GM21367 (cell line): ENCODE measurements around the gene TACO1.

Experiments
- ATAC-seq: cut with Tn5 transposase; IDR thresholded peaks from one replicate; pipeline ENCODE4 v1.9.1; 2021; ENCODE audit not compliant: unreplicated experiment

Gene TACO1

DNA sequence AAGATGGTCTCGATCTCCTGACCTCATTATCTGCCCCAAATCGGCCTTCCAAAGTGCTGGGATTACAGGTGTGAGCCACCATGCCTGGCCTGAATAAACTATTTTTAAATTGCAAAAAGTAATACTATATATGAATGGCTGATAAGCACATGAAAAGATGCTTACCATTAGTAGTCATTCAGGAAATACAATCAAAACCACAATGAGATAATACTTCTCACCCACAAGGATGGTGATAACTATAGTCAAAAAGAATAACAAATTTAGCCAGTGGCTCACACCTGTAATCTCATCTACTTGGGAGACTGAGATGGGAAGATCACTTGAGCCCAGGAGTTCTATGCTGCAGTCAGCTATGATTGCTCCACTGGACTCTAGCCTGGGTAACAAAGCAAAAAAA lies 2.4 kb upstream of the TACO1 start:
- ATAC-seq = no peak

- no peak for ATAC-seq
These were observed 1.0 kb downstream of the TACO1 start for GRCh38 chr17:63601439-63602371.

- ATAC-seq = no peak
These were observed 9.3 kb downstream of the TACO1 start for GRCh38 chr17:63609816-63610573.

GRCh38 chr17:63610854-63611253 lies 10.2 kb downstream of the TACO1 start:
- ATAC-seq = no peak

GRCh38 chr17:63611354-63611753 lies 10.7 kb downstream of the TACO1 start:
- no peak for ATAC-seq

GRCh38 chr17:63613663-63614062 lies 13.0 kb downstream of the TACO1 start:
- ATAC-seq = no peak

- no peak for ATAC-seq
These were observed 20.6 kb downstream of the TACO1 start for GRCh38 chr17:63621229-63621683.

GRCh38 chr17:63621684-63622573 lies 21.2 kb downstream of the TACO1 start, which contains the start of gene MAP3K3:
MAP3K3 (plus strand) TSS chr17:63622417; CDS start chr17:63622760, 343 bp downstream.
- ATAC-seq = peak; percentile 83

GRCh38 chr17:63622574-63623390 lies 22.1 kb downstream of the TACO1 start:
- ATAC-seq = peak; percentile 24

- ATAC-seq = no peak
These were observed 23.3 kb downstream of the TACO1 start for GRCh38 chr17:63623786-63624530.

GRCh38 chr17:63624531-63624880 lies 23.8 kb downstream of the TACO1 start:
- ATAC-seq = no peak

DNA sequence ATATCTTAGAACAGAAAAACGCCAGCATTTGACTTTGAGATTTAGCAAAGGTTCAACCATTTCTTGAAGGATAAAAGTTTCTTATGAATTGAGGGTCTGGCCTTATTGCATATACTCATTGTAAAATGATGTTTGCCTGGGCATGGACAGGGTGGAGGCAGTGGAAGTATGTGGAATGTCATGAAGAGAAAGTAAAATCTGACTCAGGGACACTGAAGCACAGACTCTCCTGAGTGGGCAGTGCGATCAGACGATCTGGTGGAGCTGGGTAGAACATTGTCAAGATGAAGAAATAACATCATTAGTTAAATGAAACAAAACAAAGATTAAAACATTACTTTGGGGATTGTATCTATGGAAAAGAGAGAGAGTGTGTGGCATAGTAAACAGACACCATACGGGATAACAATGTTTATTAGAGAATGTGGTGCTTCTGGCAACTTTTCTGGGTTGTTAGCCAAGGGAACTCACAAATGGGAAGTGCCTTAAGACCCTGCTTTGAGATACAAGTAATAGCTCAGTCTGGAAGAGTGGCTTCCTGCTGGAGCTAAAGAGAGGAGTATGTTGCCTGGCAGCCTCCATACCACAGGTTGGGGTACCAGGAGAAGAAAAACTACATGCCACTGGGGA lies 26.0 kb downstream of the TACO1 start:
- ATAC-seq = no peak

DNA sequence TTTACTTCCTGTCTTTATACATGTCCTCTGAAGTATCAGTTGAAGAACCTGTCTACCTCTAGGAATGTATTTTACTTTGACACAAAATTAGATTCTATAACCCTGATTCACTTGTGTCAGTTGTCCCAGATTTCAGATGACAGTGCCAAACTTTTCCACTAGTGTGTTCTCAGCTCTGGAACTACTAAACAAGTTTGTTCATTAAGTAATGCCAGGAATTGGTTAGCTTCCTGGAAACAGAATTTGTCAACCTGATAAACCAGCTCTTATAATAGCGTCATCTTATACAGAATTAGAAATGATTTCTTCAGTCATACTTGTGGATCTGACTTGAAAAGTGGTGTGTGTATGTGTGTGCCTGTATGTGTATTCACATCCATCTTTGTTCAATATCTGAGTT lies 28.9 kb downstream of the TACO1 start:
- no peak for ATAC-seq

DNA sequence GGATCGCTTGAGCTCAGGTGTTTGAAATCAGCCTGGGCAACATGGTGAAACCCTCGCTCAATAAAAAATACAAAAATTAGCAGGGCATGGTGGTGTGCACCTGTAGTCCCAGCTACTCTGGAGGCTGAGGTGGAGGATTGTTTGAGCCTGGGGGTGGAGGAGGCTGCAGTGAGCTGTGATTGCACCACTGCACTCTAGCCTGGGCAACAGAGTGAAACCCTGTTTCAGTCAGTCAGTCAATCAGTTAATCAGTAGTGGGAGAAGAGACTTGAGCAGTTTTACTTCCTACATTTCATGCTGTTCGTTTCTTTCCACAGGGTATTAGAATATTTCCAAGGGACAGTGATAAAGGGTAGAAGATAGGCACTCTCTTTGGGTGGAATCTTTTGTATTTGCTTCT lies 30.4 kb downstream of the TACO1 start:
- no peak for ATAC-seq

DNA sequence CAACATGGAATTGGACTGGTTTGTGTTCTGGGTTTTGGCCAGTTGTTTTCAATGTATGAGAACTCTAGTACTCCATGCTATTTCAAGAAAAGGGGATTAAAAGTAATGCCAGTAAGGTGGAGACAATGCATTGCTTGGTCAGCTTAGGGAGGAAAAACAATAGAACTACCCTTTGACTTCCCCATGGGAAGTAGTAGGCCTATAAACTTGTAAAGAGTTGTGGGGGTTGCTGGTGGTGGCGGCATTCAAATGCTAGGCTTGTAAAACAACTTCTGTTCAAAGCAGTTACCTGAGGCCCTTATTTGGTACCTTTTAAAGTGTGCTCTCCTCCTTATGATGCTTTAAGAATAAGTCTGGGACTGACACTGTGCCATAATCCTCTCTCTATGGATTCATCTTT lies 30.9 kb downstream of the TACO1 start:
- no peak for ATAC-seq

DNA sequence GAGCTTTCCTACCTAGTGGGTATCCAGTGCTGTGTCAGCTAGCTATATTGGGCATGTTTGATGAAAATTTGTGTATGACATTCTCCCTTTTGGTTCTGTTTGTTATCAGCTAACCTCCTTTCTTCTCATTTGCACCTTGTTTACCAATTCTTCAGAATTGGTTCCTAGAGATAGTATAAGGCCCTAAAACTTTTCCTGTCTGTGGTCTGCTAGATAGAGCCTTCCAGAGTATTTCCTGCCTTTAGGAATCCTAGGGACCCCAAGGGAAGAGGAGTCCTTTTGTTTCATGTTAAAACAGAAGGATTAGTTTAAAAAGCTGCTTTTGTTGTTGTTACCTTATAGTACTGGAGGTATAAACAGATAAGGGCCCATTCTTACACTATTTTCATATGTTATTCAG lies 33.0 kb downstream of the TACO1 start:
- no peak for ATAC-seq

- no peak for ATAC-seq
These were observed 33.5 kb downstream of the TACO1 start for GRCh38 chr17:63634163-63634562.

- no peak for ATAC-seq
These were observed 34.1 kb downstream of the TACO1 start for GRCh38 chr17:63634816-63635215.

DNA sequence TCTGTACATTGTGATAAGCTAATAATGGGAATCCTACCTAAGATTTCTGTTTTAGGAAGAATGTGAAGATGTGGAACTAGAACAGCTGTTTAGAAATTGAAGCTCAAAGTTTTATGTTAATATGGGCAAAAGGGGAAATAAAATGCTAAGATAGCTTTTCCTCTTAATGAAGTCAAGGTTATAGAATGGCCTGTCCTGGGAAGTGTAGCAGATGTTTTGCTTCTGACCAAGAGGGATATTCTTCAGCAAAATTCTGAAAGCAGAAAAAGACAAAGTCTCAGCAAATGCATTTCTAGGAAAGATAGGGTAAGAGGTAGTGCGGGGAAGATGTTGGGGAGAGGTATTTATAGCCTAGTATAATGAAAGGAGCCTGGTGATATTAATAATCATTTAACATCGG lies 34.6 kb downstream of the TACO1 start:
- no peak for ATAC-seq
